Psoas muscle (tissue), 8 donors: ENCODE data around the gene GDPD5. TPM values are rescaled to one million over a fixed set of nuclear protein-coding genes. Genes with fewer than 3 reads are reported as not detected.

Source experiments
- ATAC-seq, 4 donors: fragments of 200-7000 bp; cut with Tn5 transposase; one replicate each; pipeline ENCODE4 v1.9.1; 2020; ENCODE audit warnings: moderate library complexity in 3 of 4, mild to moderate bottlenecking in 2 of 4
- DNase-seq, 2 donors: peaks; one replicate each; pipeline ENCODE4 v3.0.0-alpha.2; 2020
- H3K27ac ChIP-seq: fragments of 200-600 bp; one replicate; pipeline ENCODE4 v1.8.0; 2022
- H3K27me3 ChIP-seq, 3 donors: fragments of 200-600 bp in 1 of 3; one replicate each; pipeline versions ENCODE4 v1.6.1 to v1.8.0; 2013 to 2022; ENCODE audit warnings: low read length in 2 of 3, mild to moderate bottlenecking in 2 of 3, moderate library complexity in 1 of 3; ENCODE audit not compliant: insufficient read depth in 3 of 3
- H3K36me3 ChIP-seq, 2 donors: fragments of 200-600 bp in 1 of 2; one replicate each; pipeline versions ENCODE4 v1.6.1 to v1.8.0; 2013 to 2022; ENCODE audit warnings: low read depth in 1 of 2, mild to moderate bottlenecking in 1 of 2, moderate library complexity in 1 of 2; ENCODE audit not compliant: insufficient read depth in 1 of 2
- H3K4me1 ChIP-seq: fragments of 200-600 bp; one replicate; pipeline ENCODE4 v1.8.0; 2022
- H3K4me3 ChIP-seq: fragments of 200-600 bp; one replicate; pipeline ENCODE4 v1.8.0; 2022; ENCODE audit warnings: mild to moderate bottlenecking
- H3K9me3 ChIP-seq: fragments of 200-600 bp; one replicate; pipeline ENCODE4 v1.8.0; 2022
- CTCF ChIP-seq: fragments of 200-600 bp; IDR thresholded peaks from one replicate; pipeline ENCODE4 v1.8.0; 2022; ENCODE audit warnings: antibody characterized with exemption
- WGBS, 3 donors: extraction: QIAGEN DNeasy Blood & Tissue Kit; methylation state at CpG; one replicate each; pipeline versions ENCODE4 v1.1.6 to v1.1.7; 2013; 5-methylcytosine and 5-hydroxymethylcytosine counted together
- intact Hi-C, 2 donors: fragments of 100-400 bp; cut with DNase I; formaldehyde crosslinking; loops; one replicate each; pipeline versions ENCODE4 v1.11.0 to v1.14.2; 2022
- polyA plus RNA-seq, 3 donors: library from polyadenylated mRNA; stranded (reverse); fragments of 200-250 nt; gene quantifications; one replicate each; pipeline ENCODE4 v1.2.3, GENCODE V29; 2013
- total RNA-seq, 4 donors: library from RNA; stranded (reverse); fragmentation: NEBNext Ultra II Directional in 2 of 4; extraction: Animal tissue kit (Norgen Biotek cat#: 25700) in 2 of 4; gene quantifications; one replicate each; pipeline versions ENCODE4 v1.2.1 to v1.2.4, GENCODE V29; 2021 to 2023
- donor health status: healthy with polysubstance abuse.
- donor health status: DM: no; HTN: no; CAD: no; lungs with moderate emphysema.
- donor health status: Bipolar disorder and iron deficiency.
- donor health status: healthy.
- donor health status: DM: yes; HTN: yes; CAD: no.
- donor health status: DM: no; HTN: no; CAD: no.
- donor health status: DM: no; HTN: no; CAD: no.
- donor health status: DM: yes; HTN: yes; CAD: no.

Gene GDPD5
- total and polyA plus RNA-seq, 7 donors: 2.7 to 16.5 (median 11.5) TPM

GRCh38 chr11:75449271-75449670, 76.5 kb downstream of the GDPD5 start:
- no peaks in the 10 kb centered on the region for H3K27me3 ChIP-seq
- H3K27ac ChIP-seq: no peak overlapping the region
- no peak for DNase-seq
- H3K9me3 ChIP-seq: no peaks in the 10 kb centered on the region
- no peak for TF ChIP-seq CTCF
- peaks cover 0 to under 1% of the 10 kb centered on the region in 2 donors for H3K36me3 ChIP-seq
- intact Hi-C loops: loop anchor here in 1 of 2 donors (5.0 kb wide), 1 partner anchor 62 kb away; no protein-coding TSS in a partner anchor
- H3K4me1 ChIP-seq: no peaks in the 10 kb centered on the region
- H3K4me3 ChIP-seq: no peak overlapping the region
- 88 to 95% (median 91%) methylated on average over 10 of the region's 10 CpGs for WGBS, 3 donors
- ATAC-seq: no peak

GRCh38 chr11:75447415-75447814, 78.3 kb downstream of the GDPD5 start:
- Histone ChIP-seq H3K27ac (no peak overlapping the region), H3K27me3 (no peaks in the 10 kb centered on the region), H3K4me3 (no peak overlapping the region), H3K9me3 (no peaks in the 10 kb centered on the region), H3K4me1 (no peaks in the 10 kb centered on the region), H3K36me3 (peaks cover 0 to 5% of the 10 kb centered on the region in 2 donors)
- WGBS, 3 donors: 73 to 83% (median 79%) methylated on average over 5 of the region's 5 CpGs
- no peak for ATAC-seq
- no peak for DNase-seq
- intact Hi-C loops: loop anchor here in 1 of 2 donors (5.0 kb wide), 1 partner anchor 60 kb away; no protein-coding TSS in a partner anchor
- no peak for TF ChIP-seq CTCF

- no peaks in the 10 kb centered on the region for H3K9me3 ChIP-seq
- H3K4me1 ChIP-seq: no peaks in the 10 kb centered on the region
- WGBS, 3 donors: 10 to 12% (median 12%) methylated on average over 6 of the region's 6 CpGs
- intact Hi-C loops: loop anchor here in 1 of 2 donors (1.0 to 5.0 kb wide), 2 partner anchors 58 to 87 kb away; no protein-coding TSS in a partner anchor
- no peak overlapping the region for H3K27ac ChIP-seq
- no peaks in the 10 kb centered on the region for H3K27me3 ChIP-seq
- H3K36me3 ChIP-seq: peaks cover 0 to 5% of the 10 kb centered on the region in 2 donors
- peak; percentile 99 for TF ChIP-seq CTCF
- peak; percentile 83 to 95 (median 87) for ATAC-seq
- no peak overlapping the region for H3K4me3 ChIP-seq
- DNase-seq: peak; percentile 75 to 84
Observed at GRCh38 chr11:75445315-75445953, 80.3 kb downstream of the GDPD5 start.

- Histone ChIP-seq H3K27ac (no peak overlapping the region), H3K4me3 (no peak overlapping the region), H3K27me3 (no peaks in the 10 kb centered on the region), H3K36me3 (peaks cover 0 to 12% of the 10 kb centered on the region in 2 donors), H3K4me1 (no peaks in the 10 kb centered on the region), H3K9me3 (no peaks in the 10 kb centered on the region)
- intact Hi-C loops: no loop called here
- DNase-seq (no peak), ATAC-seq (no peak)
- TF ChIP-seq CTCF: no peak
- 86 to 92% (median 88%) methylated on average over 11 to 12 of the region's 12 CpGs for WGBS, 3 donors
Observed at GRCh38 chr11:75443043-75443442, 82.7 kb downstream of the GDPD5 start.
